HG03565 (cell line): ENCODE measurements around the gene PAPPA.

Experiments
- ATAC-seq: cut with Tn5 transposase; IDR thresholded peaks from one replicate; pipeline ENCODE4 v1.9.1; 2021; ENCODE audit warnings: mild to moderate bottlenecking, moderate library complexity; ENCODE audit not compliant: unreplicated experiment

Gene PAPPA

GRCh38 chr9:116270546-116270945, 117.0 kb downstream of the PAPPA start:
- ATAC-seq = no peak

- ATAC-seq = no peak
Observed at GRCh38 chr9:116271340-116271739, 117.7 kb downstream of the PAPPA start.

GRCh38 chr9:116271991-116272390, 118.4 kb downstream of the PAPPA start:
- no peak for ATAC-seq

GRCh38 chr9:116274293-116274692, 120.7 kb downstream of the PAPPA start:
- no peak for ATAC-seq

GRCh38 chr9:116275418-116276195, 122.0 kb downstream of the PAPPA start:
- no peak for ATAC-seq

- no peak for ATAC-seq
Observed at GRCh38 chr9:116276196-116276493, 122.6 kb downstream of the PAPPA start.

- ATAC-seq = no peak
Observed at GRCh38 chr9:116276651-116277121, 123.1 kb downstream of the PAPPA start.

GRCh38 chr9:116278326-116278725, 124.7 kb downstream of the PAPPA start:
- ATAC-seq = no peak

GRCh38 chr9:116279230-116279629, 125.6 kb downstream of the PAPPA start:
- no peak for ATAC-seq

GRCh38 chr9:116280529-116280928, 126.9 kb downstream of the PAPPA start:
- no peak for ATAC-seq

- no peak for ATAC-seq
Observed at GRCh38 chr9:116282597-116282996, 129.0 kb downstream of the PAPPA start.

GRCh38 chr9:116284518-116284917, 130.9 kb downstream of the PAPPA start:
- no peak for ATAC-seq

GRCh38 chr9:116285320-116285719, 131.7 kb downstream of the PAPPA start:
- no peak for ATAC-seq

GRCh38 chr9:116286297-116286696, 132.7 kb downstream of the PAPPA start:
- ATAC-seq = no peak

- ATAC-seq = no peak
Observed at GRCh38 chr9:116287721-116288120, 134.1 kb downstream of the PAPPA start.

- ATAC-seq = no peak
Observed at GRCh38 chr9:116288658-116289057, 135.1 kb downstream of the PAPPA start.

GRCh38 chr9:116297346-116297745, 143.8 kb downstream of the PAPPA start:
- ATAC-seq = no peak

- no peak for ATAC-seq
Observed at GRCh38 chr9:116298249-116298648, 144.7 kb downstream of the PAPPA start.

GRCh38 chr9:116298878-116299391, 145.3 kb downstream of the PAPPA start:
- no peak for ATAC-seq

GRCh38 chr9:116300360-116300870, 146.8 kb downstream of the PAPPA start:
- no peak for ATAC-seq

- ATAC-seq = no peak
Observed at GRCh38 chr9:116303270-116303669, 149.7 kb downstream of the PAPPA start.

GRCh38 chr9:116303886-116304538, 150.4 kb downstream of the PAPPA start:
- ATAC-seq = no peak
